GM12865 (cell line): ENCODE results near the gene LHX4.

ENCODE experiments used
- DNase-seq: peaks from one replicate; pipeline ENCODE4 v3.0.0; 2010; ENCODE audit warnings: low read depth
- H3K4me3 ChIP-seq: 2 replicates; pipeline ENCODE4 v1.5.1; 2011; ENCODE audit warnings: mild to moderate bottlenecking, low read depth, low read length, control low read depth
- TF ChIP-seq, protein P1 (sequence below): IDR thresholded peaks from 2 replicates; pipeline ENCODE4 v1.5.1; 2011; ENCODE audit warnings: low read length, control low read depth, low read depth, inconsistent platforms; ENCODE audit not compliant: insufficient read depth; ENCODE audit errors: missing control alignments

Gene LHX4

DNA sequence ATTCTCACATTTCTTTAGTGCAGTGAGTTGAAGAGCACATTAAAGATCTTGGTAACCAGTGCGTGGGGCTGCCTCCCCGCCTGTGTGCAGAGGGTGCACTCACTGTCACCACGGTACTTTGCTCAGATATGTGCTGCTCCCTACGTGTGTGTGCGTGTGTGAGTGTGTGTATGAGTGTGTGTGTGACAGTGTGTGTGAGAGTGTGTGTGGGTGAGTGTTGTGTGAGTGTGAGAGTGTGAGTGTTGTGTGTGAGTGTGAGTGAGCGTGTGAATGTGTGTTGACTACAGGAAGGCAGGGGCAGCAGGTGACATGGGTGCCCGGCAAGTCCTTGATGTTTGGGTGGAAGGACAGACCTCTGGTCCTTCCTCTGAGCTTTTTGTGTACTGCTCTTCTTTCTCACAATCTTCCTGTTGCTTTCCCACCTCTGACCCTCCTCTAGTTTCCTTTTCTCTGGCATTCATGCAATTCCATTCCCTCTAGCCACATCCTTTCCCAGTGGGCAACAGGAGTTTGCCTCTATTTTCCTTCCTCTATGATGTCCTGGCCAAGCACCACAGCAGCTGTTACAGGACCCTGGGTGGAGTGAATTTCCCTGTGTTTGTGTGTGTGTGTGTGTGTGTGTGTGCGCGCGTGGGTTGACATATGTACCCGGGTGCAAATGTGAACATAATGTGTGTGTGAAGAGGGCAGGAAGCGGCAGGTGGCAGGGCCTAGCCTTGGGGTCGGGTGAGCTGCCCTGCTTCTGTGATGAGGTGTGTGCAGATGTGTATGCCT lies 19.8 kb downstream of the LHX4 start:
- no peak for DNase-seq
- H3K4me3 ChIP-seq: no peak overlapping the region
- TF ChIP-seq, protein P1, sequence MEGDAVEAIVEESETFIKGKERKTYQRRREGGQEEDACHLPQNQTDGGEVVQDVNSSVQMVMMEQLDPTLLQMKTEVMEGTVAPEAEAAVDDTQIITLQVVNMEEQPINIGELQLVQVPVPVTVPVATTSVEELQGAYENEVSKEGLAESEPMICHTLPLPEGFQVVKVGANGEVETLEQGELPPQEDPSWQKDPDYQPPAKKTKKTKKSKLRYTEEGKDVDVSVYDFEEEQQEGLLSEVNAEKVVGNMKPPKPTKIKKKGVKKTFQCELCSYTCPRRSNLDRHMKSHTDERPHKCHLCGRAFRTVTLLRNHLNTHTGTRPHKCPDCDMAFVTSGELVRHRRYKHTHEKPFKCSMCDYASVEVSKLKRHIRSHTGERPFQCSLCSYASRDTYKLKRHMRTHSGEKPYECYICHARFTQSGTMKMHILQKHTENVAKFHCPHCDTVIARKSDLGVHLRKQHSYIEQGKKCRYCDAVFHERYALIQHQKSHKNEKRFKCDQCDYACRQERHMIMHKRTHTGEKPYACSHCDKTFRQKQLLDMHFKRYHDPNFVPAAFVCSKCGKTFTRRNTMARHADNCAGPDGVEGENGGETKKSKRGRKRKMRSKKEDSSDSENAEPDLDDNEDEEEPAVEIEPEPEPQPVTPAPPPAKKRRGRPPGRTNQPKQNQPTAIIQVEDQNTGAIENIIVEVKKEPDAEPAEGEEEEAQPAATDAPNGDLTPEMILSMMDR: no peak

DNA sequence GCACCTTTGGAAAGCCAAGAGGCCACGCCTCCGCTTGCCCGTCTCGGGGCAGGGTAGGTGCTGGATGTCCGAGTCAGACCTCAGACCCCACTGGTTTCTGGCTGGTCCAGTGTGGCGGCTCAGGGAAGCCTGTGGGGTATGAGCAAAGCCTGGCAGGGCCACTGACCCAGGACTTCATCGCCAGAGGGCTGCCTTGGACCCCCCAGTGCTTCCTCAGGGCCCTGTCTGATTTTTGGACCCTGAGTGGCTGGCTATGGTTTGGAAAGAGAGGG lies 20.4 kb downstream of the LHX4 start:
- no peak overlapping the region for H3K4me3 ChIP-seq
- TF ChIP-seq, protein P1: no peak
- no peak for DNase-seq

DNA sequence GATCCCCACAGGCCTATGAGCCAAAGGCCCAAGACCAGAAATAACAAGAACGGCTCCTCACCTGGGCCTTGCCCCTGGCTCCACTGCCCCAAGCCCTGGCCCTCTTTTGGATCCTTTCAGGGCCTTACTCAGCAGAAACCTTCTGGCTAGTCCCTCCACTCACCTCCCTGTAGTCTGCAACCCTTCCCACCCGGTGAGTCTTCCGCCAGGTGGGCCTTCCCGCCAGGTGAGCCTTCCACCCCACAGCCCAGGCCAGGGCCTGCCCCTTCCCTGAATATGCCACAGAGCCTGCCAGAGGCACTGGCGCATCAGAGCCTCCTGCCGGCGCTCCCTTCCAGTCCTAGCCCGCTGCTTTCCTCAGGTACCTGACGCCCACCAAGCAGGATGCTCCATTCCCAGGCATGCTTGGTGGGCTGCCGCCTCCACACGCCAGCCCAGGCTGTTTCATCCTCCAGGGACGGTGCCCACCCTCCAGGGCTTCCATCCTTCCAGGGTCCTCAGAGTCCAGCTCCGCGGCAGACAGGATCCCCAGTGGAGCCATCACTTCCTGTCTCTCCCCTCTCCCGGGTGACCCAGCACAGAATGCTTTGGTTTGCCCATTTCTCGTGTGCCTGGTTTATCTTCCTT lies 20.9 kb downstream of the LHX4 start:
- no peak for DNase-seq
- no peak overlapping the region for H3K4me3 ChIP-seq
- TF ChIP-seq, protein P1: no peak

DNA sequence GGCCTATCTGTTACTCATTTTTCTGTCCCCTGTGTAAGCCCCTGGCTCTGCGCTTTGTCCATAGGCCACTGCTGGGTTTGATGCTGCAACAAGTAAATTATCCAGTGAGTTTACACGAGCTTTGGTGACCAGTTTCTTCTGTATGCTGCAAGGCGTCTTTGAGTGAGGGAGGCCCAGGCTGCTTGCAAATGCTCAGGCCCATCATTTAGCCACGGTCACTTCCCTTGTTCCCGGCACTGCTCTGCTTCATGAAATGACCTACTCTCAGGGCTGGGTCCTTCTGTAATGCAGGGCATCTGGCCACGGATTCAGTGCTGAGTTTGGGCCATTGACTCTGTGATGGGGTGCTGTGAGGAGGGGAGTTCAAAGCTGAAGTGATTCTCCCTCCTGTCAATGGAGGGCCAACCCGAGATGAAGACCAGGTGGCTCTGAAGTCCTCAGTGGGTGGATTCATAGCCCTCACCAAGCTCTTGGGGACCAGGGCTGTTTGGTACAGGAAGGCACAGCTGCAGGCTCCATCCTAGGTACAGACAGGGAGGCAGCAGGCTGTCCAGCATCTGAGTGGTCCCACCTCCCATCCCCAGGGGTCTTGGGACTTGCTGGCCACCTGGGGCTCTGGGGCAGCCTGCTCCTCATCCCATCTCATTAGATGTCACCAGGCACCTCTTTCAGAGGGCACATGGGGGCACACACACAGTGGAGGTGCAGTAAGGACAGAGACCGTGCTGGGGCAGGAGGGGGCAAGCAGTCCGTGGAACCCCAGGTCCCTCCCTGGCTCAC lies 21.7 kb downstream of the LHX4 start:
- no peak overlapping the region for H3K4me3 ChIP-seq
- DNase-seq: no peak
- TF ChIP-seq, protein P1: no peak

DNA sequence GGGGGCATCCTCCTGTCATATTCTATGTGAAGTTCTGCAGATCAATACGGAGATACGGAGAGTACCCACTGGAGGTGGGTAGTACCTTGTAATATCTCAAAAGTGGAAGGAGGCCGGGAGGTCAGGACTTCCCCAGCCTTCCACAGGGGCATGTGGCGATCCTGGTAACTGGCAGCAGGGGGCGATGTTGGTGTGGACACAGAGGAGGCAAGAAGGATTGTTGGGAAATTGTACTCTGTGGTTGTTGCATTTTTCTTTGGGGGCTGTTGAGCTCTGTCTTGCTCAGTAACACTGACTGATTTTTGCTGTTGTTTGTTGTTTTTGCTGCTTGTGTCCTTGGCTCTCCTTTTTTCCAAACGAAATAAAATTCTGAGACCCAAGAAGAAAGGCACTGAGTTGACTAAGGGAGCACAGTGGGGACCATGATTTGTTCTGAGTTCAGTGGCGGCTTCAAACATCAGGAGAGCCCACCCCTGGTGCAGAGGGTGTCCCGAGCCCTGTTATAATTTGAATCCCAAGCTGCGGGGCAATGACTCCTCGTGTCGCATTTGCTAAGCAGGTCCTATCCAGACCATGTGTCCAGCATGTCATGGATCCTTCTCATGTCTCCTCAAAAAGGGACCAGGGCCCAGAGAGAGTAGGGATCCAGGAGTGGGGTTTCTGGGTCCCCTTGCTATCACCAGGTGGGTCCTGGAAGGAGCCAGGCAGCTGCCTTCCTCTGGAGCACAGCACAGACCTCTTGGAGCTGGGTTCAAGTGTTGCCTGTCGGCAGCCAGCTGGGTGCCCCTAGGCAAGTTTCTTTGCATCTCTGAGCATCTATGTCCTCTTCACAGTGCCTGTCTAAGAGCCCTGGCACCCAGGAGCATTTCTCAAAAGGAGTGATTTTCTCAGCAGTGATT lies 22.8 kb downstream of the LHX4 start:
- TF ChIP-seq, protein P1: peak; percentile 85
- peak; percentile 82 for DNase-seq
- no peak overlapping the region for H3K4me3 ChIP-seq

DNA sequence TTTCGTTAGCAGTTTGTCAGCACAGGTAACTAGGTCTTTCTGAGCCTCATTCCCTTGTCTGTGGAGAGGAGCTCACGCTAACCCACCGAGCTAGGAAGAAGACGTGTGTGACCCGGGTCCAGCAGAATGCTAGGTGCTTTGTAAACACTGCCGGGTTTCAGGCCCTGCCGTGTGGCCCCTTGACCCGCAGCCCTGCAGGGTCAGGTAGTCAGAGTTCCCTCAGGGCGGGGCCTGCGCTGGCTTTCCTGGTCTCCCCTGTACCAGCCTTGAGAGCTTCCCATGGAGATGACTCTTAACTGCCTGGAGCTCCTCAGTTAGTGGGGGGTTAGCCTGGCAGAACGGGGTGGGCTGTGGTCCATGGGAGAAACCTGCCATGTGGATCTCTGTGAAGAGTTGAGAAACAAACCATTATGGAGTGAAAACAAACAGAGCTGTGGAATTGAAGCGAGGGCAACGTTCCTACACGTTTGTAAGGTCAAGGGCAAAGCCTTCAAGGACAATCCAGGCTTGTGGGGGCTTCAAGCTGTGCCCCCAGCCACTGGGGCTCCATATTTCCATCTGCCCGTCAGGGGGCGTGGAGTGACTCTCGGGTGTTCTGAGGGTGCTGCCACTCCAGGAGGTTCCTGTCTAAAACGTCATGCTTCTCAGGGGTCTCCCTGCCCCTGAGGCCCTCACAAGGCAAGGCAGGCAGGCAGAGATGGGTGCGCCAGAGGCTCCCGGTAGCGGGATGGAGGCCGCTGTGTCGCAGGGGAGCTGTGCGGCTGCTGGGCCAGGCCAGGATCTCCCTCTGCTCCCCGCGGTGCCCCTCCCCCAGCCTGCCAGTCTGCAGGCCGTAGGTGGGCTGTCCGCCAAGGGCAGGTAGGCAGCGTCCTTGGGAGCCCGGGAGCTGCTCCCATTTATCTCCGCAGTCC lies 23.8 kb downstream of the LHX4 start:
- TF ChIP-seq, protein P1: no peak
- DNase-seq: no peak
- H3K4me3 ChIP-seq: no peak overlapping the region
